Stromal cell of bone marrow (primary cell): ENCODE measurements around the gene P4HA1.
A peak's percentile ranks its signal among the peaks of the same experiment; 100 is the strongest.

Experiments used
- DNase-seq: peaks from one replicate; pipeline ENCODE4 v3.0.0-alpha.2; 2012; ENCODE audit warnings: low read depth

P4HA1 gene

GRCh38 chr10:73093922-73094850, 2.5 kb downstream of the P4HA1 start:
- DNase-seq = no peak

DNA sequence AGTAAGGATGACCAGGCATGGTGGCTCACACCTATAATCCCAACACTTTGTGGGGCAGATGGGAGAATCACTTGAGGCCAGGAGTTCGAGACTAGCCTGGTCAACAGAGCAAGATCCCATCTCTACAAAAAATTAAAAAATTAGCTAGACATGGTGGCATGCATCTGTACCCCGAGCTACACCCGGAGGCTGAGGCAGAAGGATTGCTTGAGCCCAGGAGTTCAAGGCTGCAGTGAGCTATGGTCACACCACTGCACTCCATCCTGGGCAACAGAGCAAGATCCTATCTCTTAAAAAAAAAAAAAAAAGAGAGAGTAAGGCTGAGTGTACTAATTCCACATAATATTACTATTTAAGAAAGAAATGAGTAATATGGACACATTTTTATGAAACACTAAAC, 3.8 kb downstream of the P4HA1 start:
- DNase-seq = no peak

GRCh38 chr10:73088304-73088703, 8.4 kb downstream of the P4HA1 start:
- DNase-seq = no peak

GRCh38 chr10:73086816-73087215, 9.8 kb downstream of the P4HA1 start:
- no peak for DNase-seq

GRCh38 chr10:73084209-73084608, 12.5 kb downstream of the P4HA1 start:
- no peak for DNase-seq

DNA sequence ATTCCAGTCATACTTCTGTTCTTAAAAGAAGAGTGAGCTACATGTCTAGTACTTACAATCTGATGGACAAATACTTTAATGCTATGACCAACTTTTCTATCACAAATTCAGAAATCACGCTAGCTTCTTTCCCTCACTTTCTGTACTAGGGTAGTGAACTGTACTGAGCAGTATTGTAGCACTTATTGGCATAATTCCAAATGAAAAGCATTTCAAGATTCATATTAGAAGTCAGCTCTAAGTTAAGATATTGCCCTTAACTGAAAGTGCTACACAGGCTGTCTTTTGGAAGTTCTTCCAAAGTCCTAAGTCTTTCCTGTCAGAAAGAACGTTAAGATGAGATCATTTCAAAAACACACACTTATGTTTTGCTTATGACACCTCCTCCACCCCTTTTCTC, 13.4 kb downstream of the P4HA1 start:
- no peak for DNase-seq

GRCh38 chr10:73079779-73080541, 16.7 kb downstream of the P4HA1 start:
- no peak for DNase-seq

- peak; percentile 81 for DNase-seq
These were observed 20.1 kb downstream of the P4HA1 start for GRCh38 chr10:73076360-73077183.

DNA sequence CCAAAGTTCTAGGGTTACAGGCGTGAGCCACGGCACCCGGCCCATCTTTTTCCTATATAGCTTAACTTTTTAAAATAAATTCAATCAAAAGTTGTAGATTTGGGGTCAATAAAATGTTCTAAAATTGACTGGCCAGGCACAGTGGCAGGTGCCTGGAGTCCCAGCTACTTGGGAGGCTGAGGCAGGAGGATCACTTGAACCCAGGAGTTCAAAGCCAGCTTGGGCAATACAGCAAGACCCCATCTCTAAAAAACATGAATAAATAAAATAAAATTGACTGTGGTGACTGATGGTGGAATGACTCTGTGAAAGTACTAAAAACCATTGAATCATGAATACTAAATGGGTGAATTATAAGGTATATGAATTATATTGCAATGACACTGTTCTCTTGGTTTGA, 20.8 kb downstream of the P4HA1 start:
- no peak for DNase-seq

- no peak for DNase-seq
These were observed 23.0 kb downstream of the P4HA1 start for GRCh38 chr10:73073627-73074026.

GRCh38 chr10:73065441-73065840, 31.2 kb downstream of the P4HA1 start:
- no peak for DNase-seq

DNA sequence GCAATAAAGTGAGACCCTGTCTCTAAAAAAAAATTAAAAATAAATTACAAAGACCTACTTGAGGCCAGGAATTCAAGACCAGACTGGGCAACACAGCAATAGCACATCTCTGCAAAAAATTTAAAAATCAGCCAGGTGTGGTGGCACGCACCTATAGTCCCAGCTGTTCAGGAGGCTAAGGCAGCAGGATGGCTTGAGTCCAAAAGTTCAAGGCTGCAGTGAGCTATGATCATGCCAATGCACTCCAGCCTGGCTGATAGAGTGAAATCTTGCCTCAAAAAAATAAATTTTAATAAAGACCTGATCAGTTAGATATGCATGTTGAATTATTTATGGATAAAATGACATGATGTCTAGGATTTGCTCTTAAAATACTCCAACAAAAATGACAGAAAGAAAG, 34.9 kb downstream of the P4HA1 start:
- no peak for DNase-seq

- DNase-seq = no peak
These were observed 35.7 kb downstream of the P4HA1 start for GRCh38 chr10:73060738-73061635.

- no peak for DNase-seq
These were observed 36.5 kb downstream of the P4HA1 start for GRCh38 chr10:73060173-73060572.

DNA sequence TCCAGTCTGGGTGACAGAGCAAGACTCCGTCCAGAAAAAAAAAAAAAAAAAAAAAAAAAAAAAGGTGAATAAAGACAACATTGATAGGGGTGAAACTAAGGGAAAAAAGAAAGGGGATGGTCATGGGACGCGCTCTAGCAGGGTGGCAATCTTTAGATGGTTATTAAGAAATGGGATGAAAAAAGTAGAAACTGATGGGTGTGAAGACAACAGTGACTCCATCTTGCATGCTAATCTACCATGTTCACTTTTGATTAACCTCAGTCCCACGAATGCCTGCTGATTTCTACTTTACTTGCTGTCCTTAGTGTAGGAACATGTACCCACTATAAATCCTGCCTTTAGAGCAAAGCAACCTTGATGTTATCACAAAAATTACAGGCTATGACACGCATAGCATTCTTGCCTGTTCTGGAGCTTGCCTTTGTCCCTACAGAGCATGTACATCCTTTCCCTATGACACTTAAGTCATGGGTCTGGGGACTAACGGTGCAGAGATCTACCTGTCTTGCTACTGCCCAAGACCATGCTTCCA, 38.5 kb downstream of the P4HA1 start:
- DNase-seq = no peak

DNA sequence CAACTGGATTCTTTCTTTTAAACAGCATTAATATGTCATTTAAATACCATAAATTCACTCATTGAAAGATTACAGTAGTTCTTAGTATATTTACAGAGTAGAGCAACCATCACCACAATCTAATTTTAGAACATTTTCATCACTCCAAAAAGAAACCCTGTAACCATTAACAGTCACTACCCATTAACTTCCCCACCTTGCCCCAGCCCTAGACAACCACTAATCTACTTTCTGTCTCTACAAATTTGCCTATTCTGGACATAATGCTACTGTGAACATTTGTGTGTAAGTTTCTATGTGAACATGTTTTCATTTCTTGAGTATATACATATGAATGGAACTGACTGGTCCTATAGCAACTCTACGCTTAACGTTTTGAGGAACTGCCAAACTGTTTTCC, 42.4 kb downstream of the P4HA1 start:
- no peak for DNase-seq

GRCh38 chr10:73053275-73053674, 43.4 kb downstream of the P4HA1 start:
- DNase-seq = no peak

DNA sequence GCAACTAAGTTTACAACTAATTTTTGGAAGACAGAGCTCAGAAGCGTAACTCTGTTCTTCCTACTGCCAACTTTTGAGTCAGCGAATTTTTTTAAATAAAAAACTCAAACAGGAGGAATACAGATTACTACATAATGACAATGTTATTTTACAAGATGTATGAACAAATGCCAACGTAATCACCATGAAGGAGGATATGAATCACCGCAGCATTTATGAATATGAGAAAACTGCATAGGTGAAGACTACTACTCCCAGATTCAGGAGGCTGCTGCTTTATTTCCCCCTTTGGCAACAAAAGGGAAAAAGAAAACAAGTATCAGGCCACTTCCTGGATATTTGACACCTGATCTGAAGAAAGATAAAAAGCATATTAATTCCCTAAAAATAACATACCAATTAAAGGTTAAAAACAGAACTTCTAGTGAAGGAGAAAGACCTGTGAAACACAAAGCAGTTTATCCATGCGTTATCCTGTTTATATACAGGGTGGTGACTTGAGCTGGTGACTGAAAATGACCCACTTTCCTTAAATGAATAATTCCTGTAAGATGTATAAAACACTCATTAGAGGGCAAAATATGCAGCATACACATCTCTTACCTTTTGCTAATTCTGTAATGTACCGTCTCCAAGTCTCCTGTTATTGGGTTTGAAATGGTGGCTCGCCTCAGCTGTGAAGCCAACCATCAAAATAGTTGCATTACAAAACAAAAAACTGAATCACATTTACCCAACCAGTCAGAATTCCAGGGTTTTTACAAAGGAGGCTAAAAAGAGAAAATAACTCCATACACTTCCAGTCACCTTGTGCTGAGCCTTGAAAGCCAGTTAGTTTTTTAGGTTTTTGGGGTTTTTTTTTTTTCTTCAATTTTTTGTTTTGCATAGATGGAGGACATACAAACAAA, 52.0 kb downstream of the P4HA1 start:
- peak; percentile 89 for DNase-seq

- DNase-seq = no peak
These were observed 52.8 kb downstream of the P4HA1 start for GRCh38 chr10:73043766-73044377.

DNA sequence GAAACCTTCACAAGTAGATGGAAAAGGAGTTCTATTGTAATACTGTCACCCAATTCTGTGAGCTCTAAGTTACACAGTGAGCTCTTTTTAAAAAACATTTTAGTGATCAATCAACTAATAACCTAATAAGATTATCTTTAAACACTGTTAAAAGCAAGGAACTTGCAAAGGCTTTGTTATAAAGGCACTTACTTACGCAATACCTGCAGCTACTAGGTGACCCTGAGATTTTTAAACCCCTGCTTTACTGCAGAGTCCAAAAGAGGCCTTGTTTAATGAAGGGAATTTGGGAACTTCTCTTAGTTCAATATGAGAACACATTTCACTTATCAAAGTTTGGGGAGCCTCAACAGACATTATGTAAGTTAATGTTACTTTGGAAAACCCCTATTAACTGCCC, 53.3 kb downstream of the P4HA1 start:
- no peak for DNase-seq
